BLaER1 treated with 17β-estradiol and CSF1 and Interleukin-3, amounts not matched to agents 10 nM and 100 nM (cell line): ENCODE data around the gene CHRNA4.

Source experiments
- H3K27ac ChIP-seq, 11 experiments: shearing (Covaris generic); formaldehyde crosslinking; 2 replicates each; pipeline ENCODE4 v1.8.1; 2022
- H3K27me3 ChIP-seq, 11 experiments: shearing (Covaris generic); formaldehyde crosslinking; 2 replicates each; pipeline ENCODE4 v1.8.1; 2022
- H3K36me3 ChIP-seq, 11 experiments: shearing (Covaris generic); formaldehyde crosslinking; 2 replicates each; pipeline ENCODE4 v1.8.1; 2022
- H3K4me1 ChIP-seq, 10 experiments: shearing (Covaris generic); formaldehyde crosslinking; 2 replicates each; pipeline ENCODE4 v1.8.1; 2022
- H3K4me2 ChIP-seq, 11 experiments: shearing (Covaris generic); formaldehyde crosslinking; 2 replicates each; pipeline ENCODE4 v1.8.1; 2022
- H3K4me3 ChIP-seq, 10 experiments: shearing (Covaris generic); formaldehyde crosslinking; 2 replicates each; pipeline ENCODE4 v1.8.1; 2022
- H3K9ac ChIP-seq, 11 experiments: shearing (Covaris generic); formaldehyde crosslinking; 2 replicates each; pipeline ENCODE4 v1.8.1; 2022
- H3K9me3 ChIP-seq, 11 experiments: shearing (Covaris generic); formaldehyde crosslinking; replicated peaks in 1 of 11; 2 replicates each; pipeline ENCODE4 v1.8.1; 2022
- H4K20me1 ChIP-seq, 11 experiments: shearing (Covaris generic); formaldehyde crosslinking; 2 replicates each; pipeline ENCODE4 v1.8.1; 2022
- Cebpa-rat ChIP-seq, 11 experiments: shearing (Covaris generic); IDR thresholded peaks; 2 replicates each; pipeline ENCODE4 v1.8.1; 2022

CHRNA4 gene

DNA sequence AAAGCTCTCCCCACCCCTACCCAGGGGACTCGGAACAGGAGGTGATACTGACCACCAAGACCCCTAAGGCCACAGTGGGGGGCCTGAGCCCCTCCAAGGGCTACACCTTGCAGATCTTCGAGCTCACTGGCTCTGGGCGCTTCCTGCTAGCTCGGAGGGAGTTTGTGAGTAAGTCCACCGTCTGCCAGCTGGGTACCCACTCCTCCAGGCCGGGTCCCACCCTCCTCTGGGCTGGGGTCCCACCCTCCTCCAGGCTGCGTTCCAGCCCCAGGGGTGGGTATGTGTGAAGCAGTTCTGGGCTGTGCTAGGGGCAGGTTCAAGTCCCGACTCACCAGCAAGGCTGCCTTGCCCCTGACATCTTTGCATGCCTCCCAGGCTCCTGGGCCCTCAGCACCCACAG, 55.8 kb downstream of the CHRNA4 start:
- H3K4me2 ChIP-seq, result no peak overlapping the region
- H3K36me3 ChIP-seq, result no peaks in the 10 kb centered on the region
- peaks cover 10 to 35% (median 25%) of the 10 kb centered on the region in 11 experiments; a peak in 18 of 22 replicates for H3K27me3 ChIP-seq
- TF ChIP-seq Cebpa-rat (IDR thresholded peaks at IDR 0.05), result no peak
- H3K9ac ChIP-seq, result no peak overlapping the region
- no peak overlapping the region for H3K27ac ChIP-seq
- no peak overlapping the region for H3K4me3 ChIP-seq
- H3K4me1 ChIP-seq, result peaks cover 0 to 16% (median 6%) of the 10 kb centered on the region in 10 experiments; a peak in 12 of 20 replicates
- H3K9me3 ChIP-seq, result peaks cover 11 to 24% (median 21%) of the 10 kb centered on the region in 11 experiments
- H4K20me1 ChIP-seq, result peaks cover 0 to 49% (median 0%) of the 10 kb centered on the region in 11 experiments; a peak in 10 of 22 replicates

DNA sequence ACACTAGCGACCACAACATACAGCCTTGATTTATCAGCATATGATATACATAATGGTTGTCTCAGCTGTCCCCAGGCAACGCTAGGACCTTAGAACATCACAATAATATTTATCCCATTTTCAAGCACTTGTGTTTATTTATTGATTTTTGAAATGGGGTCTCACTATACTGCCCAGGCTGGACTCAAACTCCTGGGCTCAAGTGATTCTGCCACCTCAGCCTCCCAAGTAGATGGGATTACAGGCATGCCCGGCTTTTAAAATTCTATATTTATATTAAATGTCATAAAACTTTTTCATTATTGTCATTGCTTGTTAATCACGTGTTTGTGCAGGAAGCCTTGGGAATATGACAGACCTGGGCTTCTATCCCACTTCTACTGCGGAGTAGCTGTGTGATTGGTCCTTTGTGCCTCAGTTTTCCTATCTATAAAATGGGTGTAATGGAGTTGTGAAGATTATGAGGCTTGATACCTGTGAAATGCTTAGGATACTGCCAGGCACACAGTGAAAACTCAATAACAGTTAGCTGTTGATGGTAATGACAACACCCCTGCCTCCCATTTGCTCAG, 58.0 kb downstream of the CHRNA4 start:
- Histone ChIP-seq H4K20me1 (peaks cover 0 to 29% (median 0%) of the 10 kb centered on the region in 11 experiments; a peak in 6 of 22 replicates), H3K36me3 (no peaks in the 10 kb centered on the region), H3K27ac (no peak overlapping the region), H3K4me2 (no peak overlapping the region), H3K27me3 (peaks cover 10 to 29% (median 21%) of the 10 kb centered on the region in 11 experiments; a peak in 18 of 22 replicates), H3K9me3 (peaks cover 11 to 24% (median 21%) of the 10 kb centered on the region in 11 experiments), H3K4me3 (no peak overlapping the region), H3K9ac (no peak overlapping the region), H3K4me1 (peaks cover 0 to 9% (median 6%) of the 10 kb centered on the region in 10 experiments; a peak in 11 of 20 replicates)
- no peak for TF ChIP-seq Cebpa-rat (IDR thresholded peaks at IDR 0.05)

DNA sequence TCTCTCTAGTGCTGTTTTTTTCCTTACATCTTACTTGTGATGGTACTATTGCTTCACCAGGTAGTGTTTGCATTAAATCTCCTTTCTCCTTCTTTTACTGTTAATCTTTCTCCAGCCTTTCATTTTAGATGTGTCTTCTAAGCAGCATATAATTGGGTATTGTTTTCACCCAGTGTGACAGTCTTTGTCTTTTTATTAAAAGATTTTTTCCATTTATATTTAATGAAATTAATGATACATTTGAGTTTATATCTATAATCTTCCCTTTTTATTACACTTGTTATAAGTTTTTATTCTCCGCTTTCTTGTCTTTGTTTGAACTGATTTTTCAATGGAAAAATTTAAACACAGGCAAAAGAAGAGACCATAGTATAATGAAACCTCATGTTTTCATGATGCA, 59.5 kb downstream of the CHRNA4 start:
- no peak for TF ChIP-seq Cebpa-rat (IDR thresholded peaks at IDR 0.05)

DNA sequence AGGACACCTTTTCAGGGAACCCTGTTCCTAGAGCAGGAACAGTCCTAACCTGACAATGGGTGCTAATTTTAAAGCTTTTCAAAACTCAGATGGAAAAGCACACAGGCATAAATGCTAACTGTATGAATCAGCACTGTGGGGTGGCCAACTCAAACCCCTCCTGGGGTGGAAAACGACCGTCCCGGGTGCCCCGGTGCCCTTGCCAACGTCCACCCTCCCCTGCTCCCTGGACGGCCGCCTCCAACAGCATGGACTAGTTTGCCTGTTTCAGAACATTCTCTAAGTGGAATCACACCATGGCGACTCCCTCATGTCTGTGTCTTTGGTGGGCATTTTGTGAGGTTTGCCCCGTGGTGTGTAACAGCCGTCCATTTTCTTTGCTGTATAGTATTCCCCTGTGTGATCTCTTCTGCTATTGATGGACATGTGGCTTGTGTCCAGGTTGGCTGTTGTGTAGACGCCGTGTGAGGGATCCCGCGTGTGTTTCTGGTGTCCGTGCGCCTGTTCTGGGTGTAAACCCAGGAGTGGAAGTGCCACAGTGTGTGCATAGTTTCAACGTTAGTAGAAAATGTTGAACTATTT, 62.3 kb downstream of the CHRNA4 start:
- Histone ChIP-seq H3K4me1 (peaks cover 0 to 32% (median 26%) of the 10 kb centered on the region in 10 experiments; a peak in 13 of 20 replicates), H3K9me3 (peaks cover 11 to 24% (median 21%) of the 10 kb centered on the region in 11 experiments), H3K27me3 (peaks cover 22 to 35% (median 31%) of the 10 kb centered on the region in 11 experiments), H3K4me3 (no peak overlapping the region), H4K20me1 (peaks cover 0 to 33% (median 0%) of the 10 kb centered on the region in 11 experiments; a peak in 6 of 22 replicates), H3K27ac (no peak overlapping the region), H3K36me3 (no peaks in the 10 kb centered on the region), H3K4me2 (no peak overlapping the region), H3K9ac (no peak overlapping the region)
- TF ChIP-seq Cebpa-rat (IDR thresholded peaks at IDR 0.05), result no peak

More for the DNA sequence above, 59.5 kb downstream of the CHRNA4 start:
- H3K27ac ChIP-seq, result no peak overlapping the region
- H3K4me3 ChIP-seq, result no peak overlapping the region
- peaks cover 0 to 22% (median 0%) of the 10 kb centered on the region in 11 experiments; a peak in 4 of 22 replicates for H4K20me1 ChIP-seq
- H3K27me3 ChIP-seq, result peaks cover 9 to 26% (median 19%) of the 10 kb centered on the region in 11 experiments; a peak in 20 of 22 replicates
- H3K4me2 ChIP-seq, result no peak overlapping the region
- H3K9me3 ChIP-seq, result peaks cover 11 to 24% (median 21%) of the 10 kb centered on the region in 11 experiments
- no peaks in the 10 kb centered on the region for H3K36me3 ChIP-seq
- H3K4me1 ChIP-seq, result peaks cover 6 to 15% (median 10%) of the 10 kb centered on the region in 10 experiments; a peak in 16 of 20 replicates
- no peak overlapping the region for H3K9ac ChIP-seq

DNA sequence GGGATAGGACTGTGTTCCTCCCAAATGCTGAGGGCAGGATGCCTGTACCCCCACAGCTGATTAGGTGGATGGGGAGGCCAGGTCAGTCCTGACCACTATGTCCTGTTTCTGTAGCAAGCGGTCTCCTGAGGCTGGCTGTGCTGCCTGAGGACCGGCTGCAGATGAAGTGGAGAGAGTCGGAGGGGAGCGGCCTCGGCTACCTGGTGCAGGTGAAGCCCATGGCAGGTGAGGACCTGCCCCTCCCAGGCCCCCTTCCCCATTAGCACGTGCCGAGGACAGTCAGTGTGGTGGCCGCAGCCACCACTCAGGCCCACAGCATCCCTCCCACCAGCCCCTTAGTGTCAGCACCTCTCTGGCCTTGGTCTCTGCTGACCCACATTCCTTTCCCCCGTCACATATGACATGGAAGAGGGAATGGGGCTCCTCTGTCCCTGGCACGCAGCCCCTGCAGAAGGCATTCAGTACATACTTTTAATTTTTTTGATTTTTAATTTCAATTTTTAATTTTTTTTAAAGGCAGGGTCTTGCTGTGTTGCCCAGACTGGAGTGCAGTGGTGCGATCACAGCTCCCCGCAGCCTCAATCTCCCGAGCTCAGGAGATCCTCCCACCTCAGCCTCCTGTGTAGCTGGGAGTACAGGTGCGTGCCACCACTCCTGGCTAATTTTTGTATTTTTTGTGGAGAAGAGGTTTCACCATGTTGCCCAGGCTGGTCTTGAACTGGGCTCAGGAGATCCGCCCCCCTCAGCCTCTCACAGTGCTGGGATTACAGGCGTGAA, 63.2 kb downstream of the CHRNA4 start:
- H3K4me1 ChIP-seq, result peaks cover 0 to 38% (median 31%) of the 10 kb centered on the region in 10 experiments; a peak in 13 of 20 replicates
- peaks cover 22 to 35% (median 31%) of the 10 kb centered on the region in 11 experiments for H3K27me3 ChIP-seq
- no peaks in the 10 kb centered on the region for H3K36me3 ChIP-seq
- no peak overlapping the region for H3K9ac ChIP-seq
- no peak overlapping the region for H3K4me3 ChIP-seq
- peaks cover 0 to 33% (median 0%) of the 10 kb centered on the region in 11 experiments; a peak in 7 of 22 replicates for H4K20me1 ChIP-seq
- no peak overlapping the region for H3K27ac ChIP-seq
- H3K4me2 ChIP-seq, result peak overlapping the region in 2 of 11 experiments; percentile 48 to 64; a peak in 2 of 22 replicates
- peaks cover 11 to 24% (median 21%) of the 10 kb centered on the region in 11 experiments for H3K9me3 ChIP-seq
- no peak for TF ChIP-seq Cebpa-rat (IDR thresholded peaks at IDR 0.05)

DNA sequence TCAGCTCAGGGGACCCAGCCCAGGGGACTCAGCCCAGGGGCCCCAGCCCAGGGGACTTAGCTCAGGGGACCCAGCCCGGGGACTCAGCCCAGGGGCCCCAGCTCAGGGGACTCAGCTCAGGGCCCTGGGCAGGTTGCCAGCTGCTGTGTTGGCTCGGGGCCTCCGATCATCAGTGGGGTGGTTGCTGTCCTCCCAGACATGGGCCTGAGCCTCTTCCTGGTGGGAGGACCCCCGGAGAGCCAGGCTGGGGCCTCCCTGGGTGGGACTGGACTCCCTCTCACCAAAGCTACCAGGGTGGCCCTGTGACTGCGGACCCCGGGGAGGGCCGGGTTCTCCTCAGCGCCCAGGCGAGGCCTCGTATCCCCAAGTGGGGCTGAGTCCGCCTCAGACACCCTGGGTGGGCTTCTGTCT, 63.8 kb downstream of the CHRNA4 start:
- Histone ChIP-seq H3K36me3 (no peaks in the 10 kb centered on the region), H3K9me3 (peaks cover 11 to 21% (median 17%) of the 10 kb centered on the region in 11 experiments), H3K4me2 (peak overlapping the region in 8 of 11 experiments; percentile 29 to 64 (median 50); a peak in 13 of 22 replicates), H4K20me1 (peaks cover 0 to 36% (median 2%) of the 10 kb centered on the region in 11 experiments; a peak in 14 of 22 replicates), H3K27ac (no peak overlapping the region), H3K27me3 (peaks cover 22 to 35% (median 31%) of the 10 kb centered on the region in 11 experiments), H3K9ac (no peak overlapping the region), H3K4me1 (peaks cover 0 to 43% (median 37%) of the 10 kb centered on the region in 10 experiments; a peak in 17 of 20 replicates), H3K4me3 (no peak overlapping the region)
- TF ChIP-seq Cebpa-rat (IDR thresholded peaks at IDR 0.05), result no peak

DNA sequence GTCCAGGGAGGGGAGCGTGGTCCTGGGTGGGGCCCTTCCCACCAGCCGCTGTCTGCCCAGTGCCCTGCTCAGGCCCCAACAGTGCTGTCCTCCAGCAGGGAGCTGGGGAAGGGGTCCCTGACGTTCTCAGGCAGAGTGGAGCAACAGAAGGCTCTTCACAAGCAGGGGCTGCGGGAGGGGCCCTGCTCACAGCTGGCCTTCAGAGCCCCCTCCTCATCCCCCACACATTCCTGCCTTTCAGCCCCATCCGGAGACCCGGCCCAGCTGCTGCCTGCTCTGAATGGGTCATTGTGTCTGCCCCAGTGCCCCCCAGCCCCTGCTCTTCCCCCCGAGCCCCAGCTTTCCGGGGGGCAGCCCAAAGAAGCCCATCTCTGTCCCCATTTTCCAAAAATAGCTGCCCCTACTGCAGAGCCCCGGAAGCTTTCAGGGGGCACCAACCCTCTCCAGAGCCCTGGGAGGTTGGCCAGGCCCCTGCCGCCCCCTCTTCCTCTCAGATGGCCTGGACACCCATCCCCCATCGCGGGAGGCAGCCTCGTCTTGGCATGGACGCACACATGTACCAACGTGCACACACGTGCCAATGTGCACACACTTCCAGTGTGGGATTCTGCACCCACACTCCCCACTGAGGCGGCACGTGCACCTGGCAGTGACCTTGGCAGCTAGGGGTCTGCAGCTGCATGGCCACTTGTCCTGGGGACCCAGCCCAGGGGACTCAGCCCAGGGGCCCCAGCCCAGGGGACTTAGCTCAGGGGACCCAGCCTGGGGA, 64.4 kb downstream of the CHRNA4 start:
- peaks cover 9 to 14% (median 10%) of the 10 kb centered on the region in 11 experiments for H3K9me3 ChIP-seq
- no peaks in the 10 kb centered on the region for H3K36me3 ChIP-seq
- peaks cover 0 to 42% (median 9%) of the 10 kb centered on the region in 11 experiments; a peak in 16 of 22 replicates for H4K20me1 ChIP-seq
- H3K27me3 ChIP-seq, result peaks cover 22 to 35% (median 31%) of the 10 kb centered on the region in 11 experiments
- no peak for TF ChIP-seq Cebpa-rat (IDR thresholded peaks at IDR 0.05)
- no peak overlapping the region for H3K27ac ChIP-seq
- no peak overlapping the region for H3K9ac ChIP-seq
- peaks cover 0 to 50% (median 43%) of the 10 kb centered on the region in 10 experiments; a peak in 17 of 20 replicates for H3K4me1 ChIP-seq
- H3K4me3 ChIP-seq, result no peak overlapping the region
- H3K4me2 ChIP-seq, result peak overlapping the region in 8 of 11 experiments; percentile 29 to 64 (median 50); a peak in 15 of 22 replicates

DNA sequence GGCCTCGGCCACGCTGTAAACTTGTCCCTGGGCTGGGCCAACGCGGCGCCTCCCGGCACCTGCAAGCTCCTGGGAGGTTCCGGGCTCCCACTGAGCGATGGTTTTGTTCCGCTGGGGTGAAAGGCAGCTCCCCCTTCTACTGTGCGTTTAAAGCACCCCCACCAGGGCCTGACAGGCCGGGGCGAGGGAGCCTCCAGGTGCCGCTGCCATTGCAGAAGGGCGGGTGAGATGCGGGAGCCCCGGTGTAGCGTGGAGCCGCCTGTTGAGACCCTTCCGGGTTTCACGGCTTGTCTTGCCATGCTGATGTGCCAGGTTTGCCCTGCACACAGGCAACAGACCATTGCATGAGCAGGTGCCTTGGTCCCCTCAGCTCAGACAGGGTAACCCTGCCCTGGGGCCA, 65.3 kb downstream of the CHRNA4 start:
- no peak overlapping the region for H3K9ac ChIP-seq
- no peak overlapping the region for H3K27ac ChIP-seq
- H3K9me3 ChIP-seq, result peaks cover under 1 to 6% (median 2%) of the 10 kb centered on the region in 11 experiments; a peak in 18 of 22 replicates
- H3K4me2 ChIP-seq, result peak overlapping the region in 8 of 11 experiments; percentile 13 to 64 (median 44); a peak in 15 of 22 replicates
- no peaks in the 10 kb centered on the region for H3K36me3 ChIP-seq
- peaks cover 0 to 58% (median 51%) of the 10 kb centered on the region in 10 experiments; a peak in 18 of 20 replicates for H3K4me1 ChIP-seq
- H4K20me1 ChIP-seq, result peaks cover 3 to 51% (median 16%) of the 10 kb centered on the region in 11 experiments; a peak in 21 of 22 replicates
- no peak for TF ChIP-seq Cebpa-rat (IDR thresholded peaks at IDR 0.05)
- H3K27me3 ChIP-seq, result peaks cover 22 to 35% (median 31%) of the 10 kb centered on the region in 11 experiments
- H3K4me3 ChIP-seq, result no peak overlapping the region
